ENCODE data around the gene SORD. TPM values are rescaled to one million over a fixed set of nuclear protein-coding genes. Genes with fewer than 3 reads are reported as not detected.
A peak's percentile ranks its signal among the peaks of the same experiment; 100 is the strongest.

SORD gene
- total and polyA plus RNA-seq, 10 of the 15 experiments (the other 5 are each of a cell fraction or from before 2014, with no cell fraction given): 7.5 to 51.6 (median 40.1) TPM

- TF ChIP-seq SPI1 (IDR thresholded peaks at IDR 0.05; ENCODE audit: borderline replicate concordance, insufficient read depth, low read depth, low read length): no peak
- TF ChIP-seq JUND (IDR thresholded peaks at IDR 0.05; ENCODE audit: low read depth, low read length): no peak
- no peak for TF ChIP-seq KDM1A (IDR thresholded peaks at IDR 0.05; ENCODE audit: borderline replicate concordance)
- TF ChIP-seq ZNF622 (IDR thresholded peaks at IDR 0.05): no peak
- no peak for TF ChIP-seq MAX (IDR thresholded peaks at IDR 0.05; ENCODE audit: low read depth, low read length)
- TF ChIP-seq, protein P1, sequence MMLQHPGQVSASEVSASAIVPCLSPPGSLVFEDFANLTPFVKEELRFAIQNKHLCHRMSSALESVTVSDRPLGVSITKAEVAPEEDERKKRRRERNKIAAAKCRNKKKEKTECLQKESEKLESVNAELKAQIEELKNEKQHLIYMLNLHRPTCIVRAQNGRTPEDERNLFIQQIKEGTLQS (IDR thresholded peaks at IDR 0.05; ENCODE audit: borderline replicate concordance, extremely low read depth, low read depth, low read length): no peak
- TF ChIP-seq SP1 (IDR thresholded peaks at IDR 0.05; ENCODE audit: low read depth, low read length): no peak
- no peak for TF ChIP-seq IRF5 (IDR thresholded peaks at IDR 0.05; ENCODE audit: borderline replicate concordance)
- no peak for TF ChIP-seq CBX5 (IDR thresholded peaks at IDR 0.05; ENCODE audit: low read depth)
- TF ChIP-seq BMI1 (IDR thresholded peaks at IDR 0.05; ENCODE audit: borderline replicate concordance): no peak
- no peak for TF ChIP-seq CEBPB (IDR thresholded peaks at IDR 0.05; ENCODE audit: borderline replicate concordance in 1 of 2, low read depth in 2 of 2, low read length in 2 of 2)
- TF ChIP-seq RBBP5 (conservative IDR thresholded peaks at IDR 0.05): no peak
- TF ChIP-seq PAX5 (IDR thresholded peaks at IDR 0.05; ENCODE audit: borderline replicate concordance, low read depth, low read length): no peak
- TF ChIP-seq YBX1 (IDR thresholded peaks at IDR 0.05): no peak
- TF ChIP-seq MXI1 (IDR thresholded peaks at IDR 0.05; ENCODE audit: low read depth, low read length): no peak
- no peak for TF ChIP-seq IRF4 (IDR thresholded peaks at IDR 0.05; ENCODE audit: low read depth, low read length)
- no peak for TF ChIP-seq EP300 (IDR thresholded peaks at IDR 0.05; ENCODE audit: borderline replicate concordance in 1 of 2, control insufficient read depth in 1 of 2, low read depth in 2 of 2, low read length in 2 of 2)
- no peak for TF ChIP-seq REST (IDR thresholded peaks at IDR 0.05; ENCODE audit: low read depth, low read length)
- TF ChIP-seq ZNF24 (IDR thresholded peaks at IDR 0.05): no peak
- TF ChIP-seq, protein P2, sequence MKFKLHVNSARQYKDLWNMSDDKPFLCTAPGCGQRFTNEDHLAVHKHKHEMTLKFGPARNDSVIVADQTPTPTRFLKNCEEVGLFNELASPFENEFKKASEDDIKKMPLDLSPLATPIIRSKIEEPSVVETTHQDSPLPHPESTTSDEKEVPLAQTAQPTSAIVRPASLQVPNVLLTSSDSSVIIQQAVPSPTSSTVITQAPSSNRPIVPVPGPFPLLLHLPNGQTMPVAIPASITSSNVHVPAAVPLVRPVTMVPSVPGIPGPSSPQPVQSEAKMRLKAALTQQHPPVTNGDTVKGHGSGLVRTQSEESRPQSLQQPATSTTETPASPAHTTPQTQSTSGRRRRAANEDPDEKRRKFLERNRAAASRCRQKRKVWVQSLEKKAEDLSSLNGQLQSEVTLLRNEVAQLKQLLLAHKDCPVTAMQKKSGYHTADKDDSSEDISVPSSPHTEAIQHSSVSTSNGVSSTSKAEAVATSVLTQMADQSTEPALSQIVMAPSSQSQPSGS (IDR thresholded peaks at IDR 0.05; ENCODE audit: low read length): no peak
- no peak for TF ChIP-seq SMC3 (IDR thresholded peaks at IDR 0.05; ENCODE audit: borderline replicate concordance, low read length)
- TF ChIP-seq NFIC (IDR thresholded peaks at IDR 0.05; ENCODE audit: low read depth, low read length): no peak
- no peak for TF ChIP-seq SMARCA5 (IDR thresholded peaks at IDR 0.05)
- TF ChIP-seq CREM (IDR thresholded peaks at IDR 0.05; ENCODE audit: low read depth): peak; percentile 64
- no peak for TF ChIP-seq HDAC6 (IDR thresholded peaks at IDR 0.05; ENCODE audit: unreplicated experiment)
These were observed 26.0 kb downstream of the SORD start (continued) for GRCh38 chr15:45048794-45049631.

Data from GM12878 (cell line).